Measurements from ENCODE around the gene ANAPC13. TPM values are rescaled to one million over a fixed set of nuclear protein-coding genes. Genes with fewer than 3 reads are reported as not detected.

Gene ANAPC13
- total RNA-seq, 1 experiment from 2014 or later, result 69.7 TPM

GRCh38 chr3:134458406-134458945 lies 27.3 kb downstream of the ANAPC13 start:
- BruUV-seq (replicated peaks), result no TSS peak
- no peaks in the 10 kb centered on the region for H3K9me3 ChIP-seq (ENCODE audit: low read depth, low read length, poor library complexity, severe bottlenecking)
- intact Hi-C loops (cut with micrococcal nuclease; ENCODE audit: unreplicated experiment), result no loop called here
- no peaks in the 10 kb centered on the region for H3K4me1 ChIP-seq (ENCODE audit: insufficient read depth, low read length, poor library complexity, severe bottlenecking)
- no peak overlapping the region for H3K27ac ChIP-seq (ENCODE audit: low read depth, low read length, poor library complexity, severe bottlenecking)
- H3K27me3 ChIP-seq (replicated peaks; ENCODE audit: insufficient read depth, low read depth, low read length, poor library complexity), result no peaks in the 10 kb centered on the region
- DNase-seq (ENCODE audit: low spot score), result no peak
- CTCF ChIA-PET, result no interaction called here
- H3K36me3 ChIP-seq (ENCODE audit: insufficient read depth, low read length, poor library complexity, severe bottlenecking), result no peaks in the 10 kb centered on the region
- H3K4me3 ChIP-seq (ENCODE audit: low read depth, low read length, poor library complexity, severe bottlenecking), result no peak overlapping the region
- POLR2A ChIA-PET (ENCODE audit: low non-redundant PET), result no interaction called here
- TF ChIP-seq CTCF (conservative IDR thresholded peaks at IDR 0.05; ENCODE audit: low read depth, low read length) (no peak), EZH2 (IDR thresholded peaks at IDR 0.05; ENCODE audit: borderline replicate concordance, low read depth, low read length, poor library complexity, severe bottlenecking) (no peak)

GRCh38 chr3:134457376-134458074 lies 28.3 kb downstream of the ANAPC13 start:
- Histone ChIP-seq H3K4me1 (ENCODE audit: insufficient read depth, low read length, poor library complexity, severe bottlenecking) (no peaks in the 10 kb centered on the region), H3K36me3 (ENCODE audit: insufficient read depth, low read length, poor library complexity, severe bottlenecking) (no peaks in the 10 kb centered on the region), H3K9me3 (ENCODE audit: low read depth, low read length, poor library complexity, severe bottlenecking) (no peaks in the 10 kb centered on the region), H3K27ac (ENCODE audit: low read depth, low read length, poor library complexity, severe bottlenecking) (no peak overlapping the region), H3K27me3 (replicated peaks; ENCODE audit: insufficient read depth, low read depth, low read length, poor library complexity) (no peaks in the 10 kb centered on the region), H3K4me3 (ENCODE audit: low read depth, low read length, poor library complexity, severe bottlenecking) (no peak overlapping the region)
- POLR2A ChIA-PET (ENCODE audit: low non-redundant PET), result no interaction called here
- CTCF ChIA-PET, result interaction anchor here (0.6 kb wide), 1 partner anchor 162 kb away, joined by 3 read pairs; no protein-coding TSS in a partner anchor
- intact Hi-C loops (cut with micrococcal nuclease; ENCODE audit: unreplicated experiment), result no loop called here
- BruUV-seq (replicated peaks), result no TSS peak
- DNase-seq (ENCODE audit: low spot score), result no peak
- TF ChIP-seq EZH2 (IDR thresholded peaks at IDR 0.05; ENCODE audit: borderline replicate concordance, low read depth, low read length, poor library complexity, severe bottlenecking) (no peak), CTCF (conservative IDR thresholded peaks at IDR 0.05; ENCODE audit: low read depth, low read length) (no peak)

GRCh38 chr3:134453631-134454030 lies 32.2 kb downstream of the ANAPC13 start:
- intact Hi-C loops (cut with micrococcal nuclease; ENCODE audit: unreplicated experiment), result loop anchor here (1.0 kb wide), 1 partner anchor 145 kb away; no protein-coding TSS in a partner anchor
- no peaks in the 10 kb centered on the region for H3K4me1 ChIP-seq (ENCODE audit: insufficient read depth, low read length, poor library complexity, severe bottlenecking)
- TF ChIP-seq EZH2 (IDR thresholded peaks at IDR 0.05; ENCODE audit: borderline replicate concordance, low read depth, low read length, poor library complexity, severe bottlenecking) (no peak), CTCF (conservative IDR thresholded peaks at IDR 0.05; ENCODE audit: low read depth, low read length) (peak; percentile 54)
- ChIA-PET CTCF (interaction anchor here (1.5 kb wide), 1 partner anchor 23 kb away, joined by 3 read pairs; no protein-coding TSS in a partner anchor), POLR2A (ENCODE audit: low non-redundant PET) (no interaction called here)
- peak; percentile 57 for DNase-seq (ENCODE audit: low spot score)
- no TSS peak for BruUV-seq (replicated peaks)
- no peaks in the 10 kb centered on the region for H3K9me3 ChIP-seq (ENCODE audit: low read depth, low read length, poor library complexity, severe bottlenecking)
- H3K4me3 ChIP-seq (ENCODE audit: low read depth, low read length, poor library complexity, severe bottlenecking), result no peak overlapping the region
- no peaks in the 10 kb centered on the region for H3K36me3 ChIP-seq (ENCODE audit: insufficient read depth, low read length, poor library complexity, severe bottlenecking)
- no peak overlapping the region for H3K27ac ChIP-seq (ENCODE audit: low read depth, low read length, poor library complexity, severe bottlenecking)
- no peaks in the 10 kb centered on the region for H3K27me3 ChIP-seq (replicated peaks; ENCODE audit: insufficient read depth, low read depth, low read length, poor library complexity)

Data from A673 (cell line).